PC-3 (cell line): ENCODE measurements around the gene IFNA7.
A peak's percentile ranks its signal among the peaks of the same experiment; 100 is the strongest.

Experiments
- EZH2 ChIP-seq: fragments of 300-600 bp; sonication (generic); IDR thresholded peaks from one replicate; pipeline ENCODE4 v1.6.1; 2017; ENCODE audit warnings: antibody characterized with exemption, mild to moderate bottlenecking, low read length; ENCODE audit not compliant: unreplicated experiment
- EZH2phosphoT487 ChIP-seq: fragments of 300-600 bp; sonication (generic); IDR thresholded peaks from 2 replicates; pipeline ENCODE4 v1.6.1; 2018; ENCODE audit warnings: mild to moderate bottlenecking, antibody characterized with exemption, low read length, borderline replicate concordance
- TF ChIP-seq, protein P1 (sequence below): fragments of 300-600 bp; sonication (generic); conservative IDR thresholded peaks from 2 replicates; pipeline ENCODE4 v1.5.1; 2017; ENCODE audit warnings: antibody characterized with exemption, low read depth, mild to moderate bottlenecking, low read length

GRCh38 chr9:21154018-21154608, 47.9 kb downstream of the IFNA7 start:
- TF ChIP-seq, protein P1, sequence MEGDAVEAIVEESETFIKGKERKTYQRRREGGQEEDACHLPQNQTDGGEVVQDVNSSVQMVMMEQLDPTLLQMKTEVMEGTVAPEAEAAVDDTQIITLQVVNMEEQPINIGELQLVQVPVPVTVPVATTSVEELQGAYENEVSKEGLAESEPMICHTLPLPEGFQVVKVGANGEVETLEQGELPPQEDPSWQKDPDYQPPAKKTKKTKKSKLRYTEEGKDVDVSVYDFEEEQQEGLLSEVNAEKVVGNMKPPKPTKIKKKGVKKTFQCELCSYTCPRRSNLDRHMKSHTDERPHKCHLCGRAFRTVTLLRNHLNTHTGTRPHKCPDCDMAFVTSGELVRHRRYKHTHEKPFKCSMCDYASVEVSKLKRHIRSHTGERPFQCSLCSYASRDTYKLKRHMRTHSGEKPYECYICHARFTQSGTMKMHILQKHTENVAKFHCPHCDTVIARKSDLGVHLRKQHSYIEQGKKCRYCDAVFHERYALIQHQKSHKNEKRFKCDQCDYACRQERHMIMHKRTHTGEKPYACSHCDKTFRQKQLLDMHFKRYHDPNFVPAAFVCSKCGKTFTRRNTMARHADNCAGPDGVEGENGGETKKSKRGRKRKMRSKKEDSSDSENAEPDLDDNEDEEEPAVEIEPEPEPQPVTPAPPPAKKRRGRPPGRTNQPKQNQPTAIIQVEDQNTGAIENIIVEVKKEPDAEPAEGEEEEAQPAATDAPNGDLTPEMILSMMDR: peak; percentile 44
- no peak for TF ChIP-seq EZH2phosphoT487
- no peak for TF ChIP-seq EZH2
